ENCODE results near the gene SEMA5B.
A peak's percentile ranks its signal among the peaks of the same experiment; 100 is the strongest.

The SEMA5B gene, protein sequence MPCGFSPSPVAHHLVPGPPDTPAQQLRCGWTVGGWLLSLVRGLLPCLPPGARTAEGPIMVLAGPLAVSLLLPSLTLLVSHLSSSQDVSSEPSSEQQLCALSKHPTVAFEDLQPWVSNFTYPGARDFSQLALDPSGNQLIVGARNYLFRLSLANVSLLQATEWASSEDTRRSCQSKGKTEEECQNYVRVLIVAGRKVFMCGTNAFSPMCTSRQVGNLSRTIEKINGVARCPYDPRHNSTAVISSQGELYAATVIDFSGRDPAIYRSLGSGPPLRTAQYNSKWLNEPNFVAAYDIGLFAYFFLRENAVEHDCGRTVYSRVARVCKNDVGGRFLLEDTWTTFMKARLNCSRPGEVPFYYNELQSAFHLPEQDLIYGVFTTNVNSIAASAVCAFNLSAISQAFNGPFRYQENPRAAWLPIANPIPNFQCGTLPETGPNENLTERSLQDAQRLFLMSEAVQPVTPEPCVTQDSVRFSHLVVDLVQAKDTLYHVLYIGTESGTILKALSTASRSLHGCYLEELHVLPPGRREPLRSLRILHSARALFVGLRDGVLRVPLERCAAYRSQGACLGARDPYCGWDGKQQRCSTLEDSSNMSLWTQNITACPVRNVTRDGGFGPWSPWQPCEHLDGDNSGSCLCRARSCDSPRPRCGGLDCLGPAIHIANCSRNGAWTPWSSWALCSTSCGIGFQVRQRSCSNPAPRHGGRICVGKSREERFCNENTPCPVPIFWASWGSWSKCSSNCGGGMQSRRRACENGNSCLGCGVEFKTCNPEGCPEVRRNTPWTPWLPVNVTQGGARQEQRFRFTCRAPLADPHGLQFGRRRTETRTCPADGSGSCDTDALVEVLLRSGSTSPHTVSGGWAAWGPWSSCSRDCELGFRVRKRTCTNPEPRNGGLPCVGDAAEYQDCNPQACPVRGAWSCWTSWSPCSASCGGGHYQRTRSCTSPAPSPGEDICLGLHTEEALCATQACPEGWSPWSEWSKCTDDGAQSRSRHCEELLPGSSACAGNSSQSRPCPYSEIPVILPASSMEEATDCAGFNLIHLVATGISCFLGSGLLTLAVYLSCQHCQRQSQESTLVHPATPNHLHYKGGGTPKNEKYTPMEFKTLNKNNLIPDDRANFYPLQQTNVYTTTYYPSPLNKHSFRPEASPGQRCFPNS

GRCh38 chr3:123027292-123028232 lies at the start of gene SEMA5B:
Gene SEMA5B, minus strand, starts transcription at chr3:123027763. Its CDS starts 66,500 bp downstream, at chr3:122961263.
- H3K4me3 ChIP-seq (ENCODE audit: low read depth in 1 of 2, low read length in 2 of 2) = peak within 1 kb of the TSS; percentile 64 to 72
- H3K9me3 ChIP-seq (ENCODE audit: control insufficient read depth in 1 of 2, low read length in 2 of 2) = no peaks in the 10 kb centered on the region
- peaks cover 49 to 80% of the 10 kb centered on the region in 2 donors for H3K27me3 ChIP-seq (ENCODE audit: control insufficient read depth in 1 of 2, insufficient read depth in 2 of 2, low read length in 2 of 2)
- H3K9ac ChIP-seq (ENCODE audit: low read depth in 1 of 2, low read length in 2 of 2) = peak within 1 kb of the TSS in 1 of 2 donors; percentile 42
- no peak within 1 kb of the TSS for H3K27ac ChIP-seq (ENCODE audit: low read depth, low read length)
- no peaks in the 10 kb centered on the region for H3K36me3 ChIP-seq (ENCODE audit: control insufficient read depth in 1 of 2, insufficient read depth in 2 of 2, low read length in 2 of 2)
- peaks cover 16 to 17% of the 10 kb centered on the region in 2 donors for H3K4me1 ChIP-seq (ENCODE audit: control insufficient read depth in 1 of 2, insufficient read depth in 2 of 2, low read length in 2 of 2)

DNA sequence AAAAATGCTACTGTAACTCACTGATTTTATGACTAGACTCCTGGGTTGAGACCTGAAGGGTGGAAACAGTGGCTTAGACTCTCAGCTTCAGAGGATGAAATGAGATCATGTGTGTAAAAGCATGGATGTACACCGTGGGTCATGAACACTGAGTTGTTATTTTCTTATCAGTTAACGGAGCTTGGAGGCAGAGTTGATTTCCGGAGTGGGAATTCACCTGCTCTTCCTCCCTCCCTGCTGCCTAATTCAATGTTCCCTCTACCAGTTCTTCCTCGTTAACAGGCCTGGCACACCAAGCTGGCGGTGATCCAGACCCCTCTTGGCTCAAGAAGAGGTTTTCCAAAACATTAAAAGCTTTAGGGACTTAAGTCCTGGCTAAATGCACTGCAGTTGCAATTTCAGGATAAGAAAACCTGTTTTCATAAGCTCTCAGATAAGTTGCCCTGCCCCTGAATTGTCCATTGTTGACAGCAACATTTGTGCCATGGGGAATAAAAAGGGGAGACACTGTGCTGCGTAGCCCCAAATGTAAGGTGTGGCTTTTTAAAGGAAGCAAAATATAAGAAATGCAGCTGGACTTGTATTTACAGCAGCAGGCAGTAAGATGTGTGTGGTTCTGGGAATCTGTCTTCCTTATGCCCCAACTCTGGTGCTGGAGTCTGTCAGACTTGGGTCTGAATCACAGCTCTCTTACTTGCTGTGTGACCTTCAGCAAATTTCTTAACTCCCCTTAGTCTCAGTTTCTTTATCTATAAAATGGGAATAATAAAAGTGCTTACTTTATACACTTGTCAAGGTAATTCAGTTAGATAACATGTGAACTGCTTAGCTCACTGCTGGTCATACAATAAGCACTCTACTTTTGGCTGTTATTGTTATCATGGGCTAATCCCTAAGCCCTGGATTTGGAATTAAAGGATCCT lies 49.2 kb upstream of the SEMA5B start:
- H3K4me1 ChIP-seq (ENCODE audit: control insufficient read depth in 1 of 2, insufficient read depth in 2 of 2, low read length in 2 of 2) = peaks cover 16 to 39% of the 10 kb centered on the region in 2 donors
- no peaks in the 10 kb centered on the region for H3K9me3 ChIP-seq (ENCODE audit: control insufficient read depth in 1 of 2, low read length in 2 of 2)
- H3K27ac ChIP-seq (ENCODE audit: low read depth, low read length) = no peak overlapping the region
- H3K4me3 ChIP-seq (ENCODE audit: low read depth in 1 of 2, low read length in 2 of 2) = no peak overlapping the region
- H3K9ac ChIP-seq (ENCODE audit: low read depth in 1 of 2, low read length in 2 of 2) = no peak overlapping the region
- H3K27me3 ChIP-seq (ENCODE audit: control insufficient read depth in 1 of 2, insufficient read depth in 2 of 2, low read length in 2 of 2) = no peaks in the 10 kb centered on the region
- H3K36me3 ChIP-seq (ENCODE audit: control insufficient read depth in 1 of 2, insufficient read depth in 2 of 2, low read length in 2 of 2) = no peaks in the 10 kb centered on the region

DNA sequence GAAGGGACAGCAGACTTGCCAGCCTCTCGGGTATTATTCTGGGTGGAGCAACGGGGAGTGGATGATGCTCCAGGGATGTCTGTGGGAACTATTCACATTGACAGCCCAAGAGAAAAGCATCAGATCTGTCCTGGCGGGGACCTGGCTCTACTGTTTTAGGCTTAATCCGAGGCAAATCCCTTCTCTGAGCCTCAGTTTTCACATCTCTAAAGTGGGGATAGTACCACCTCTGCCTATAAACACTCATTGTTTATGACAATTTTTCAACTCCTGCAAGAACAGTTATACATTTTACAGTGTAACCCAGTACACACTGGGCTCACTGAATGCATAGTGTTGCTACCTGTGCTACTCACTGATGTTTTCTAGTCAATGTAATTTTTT lies 48.5 kb upstream of the SEMA5B start:
- peaks cover 14 to 32% of the 10 kb centered on the region in 2 donors for H3K4me1 ChIP-seq (ENCODE audit: control insufficient read depth in 1 of 2, insufficient read depth in 2 of 2, low read length in 2 of 2)
- no peak overlapping the region for H3K4me3 ChIP-seq (ENCODE audit: low read depth in 1 of 2, low read length in 2 of 2)
- no peaks in the 10 kb centered on the region for H3K27me3 ChIP-seq (ENCODE audit: control insufficient read depth in 1 of 2, insufficient read depth in 2 of 2, low read length in 2 of 2)
- no peaks in the 10 kb centered on the region for H3K36me3 ChIP-seq (ENCODE audit: control insufficient read depth in 1 of 2, insufficient read depth in 2 of 2, low read length in 2 of 2)
- H3K27ac ChIP-seq (ENCODE audit: low read depth, low read length) = no peak overlapping the region
- H3K9ac ChIP-seq (ENCODE audit: low read depth in 1 of 2, low read length in 2 of 2) = no peak overlapping the region
- no peaks in the 10 kb centered on the region for H3K9me3 ChIP-seq (ENCODE audit: control insufficient read depth in 1 of 2, low read length in 2 of 2)

GRCh38 chr3:123075359-123075758 lies 47.8 kb upstream of the SEMA5B start:
- Histone ChIP-seq H3K4me1 (ENCODE audit: control insufficient read depth in 1 of 2, insufficient read depth in 2 of 2, low read length in 2 of 2) (peaks cover 13 to 25% of the 10 kb centered on the region in 2 donors), H3K9me3 (ENCODE audit: control insufficient read depth in 1 of 2, low read length in 2 of 2) (no peaks in the 10 kb centered on the region), H3K27me3 (ENCODE audit: control insufficient read depth in 1 of 2, insufficient read depth in 2 of 2, low read length in 2 of 2) (no peaks in the 10 kb centered on the region), H3K4me3 (ENCODE audit: low read depth in 1 of 2, low read length in 2 of 2) (no peak overlapping the region), H3K9ac (ENCODE audit: low read depth in 1 of 2, low read length in 2 of 2) (no peak overlapping the region), H3K27ac (ENCODE audit: low read depth, low read length) (no peak overlapping the region), H3K36me3 (ENCODE audit: control insufficient read depth in 1 of 2, insufficient read depth in 2 of 2, low read length in 2 of 2) (no peaks in the 10 kb centered on the region)

- no peaks in the 10 kb centered on the region for H3K36me3 ChIP-seq (ENCODE audit: control insufficient read depth in 1 of 2, insufficient read depth in 2 of 2, low read length in 2 of 2)
- no peak overlapping the region for H3K9ac ChIP-seq (ENCODE audit: low read depth in 1 of 2, low read length in 2 of 2)
- H3K4me3 ChIP-seq (ENCODE audit: low read depth in 1 of 2, low read length in 2 of 2) = no peak overlapping the region
- no peaks in the 10 kb centered on the region for H3K9me3 ChIP-seq (ENCODE audit: control insufficient read depth in 1 of 2, low read length in 2 of 2)
- H3K27ac ChIP-seq (ENCODE audit: low read depth, low read length) = no peak overlapping the region
- no peaks in the 10 kb centered on the region for H3K27me3 ChIP-seq (ENCODE audit: control insufficient read depth in 1 of 2, insufficient read depth in 2 of 2, low read length in 2 of 2)
- H3K4me1 ChIP-seq (ENCODE audit: control insufficient read depth in 1 of 2, insufficient read depth in 2 of 2, low read length in 2 of 2) = peaks cover 29 to 32% of the 10 kb centered on the region in 2 donors
Observed at GRCh38 chr3:123072564-123072963, 45.0 kb upstream of the SEMA5B start.

GRCh38 chr3:123072152-123072551 lies 44.6 kb upstream of the SEMA5B start:
- H3K9ac ChIP-seq (ENCODE audit: low read depth in 1 of 2, low read length in 2 of 2) = no peak overlapping the region
- H3K9me3 ChIP-seq (ENCODE audit: control insufficient read depth in 1 of 2, low read length in 2 of 2) = no peaks in the 10 kb centered on the region
- no peaks in the 10 kb centered on the region for H3K27me3 ChIP-seq (ENCODE audit: control insufficient read depth in 1 of 2, insufficient read depth in 2 of 2, low read length in 2 of 2)
- peaks cover 29 to 32% of the 10 kb centered on the region in 2 donors for H3K4me1 ChIP-seq (ENCODE audit: control insufficient read depth in 1 of 2, insufficient read depth in 2 of 2, low read length in 2 of 2)
- no peak overlapping the region for H3K4me3 ChIP-seq (ENCODE audit: low read depth in 1 of 2, low read length in 2 of 2)
- H3K36me3 ChIP-seq (ENCODE audit: control insufficient read depth in 1 of 2, insufficient read depth in 2 of 2, low read length in 2 of 2) = no peaks in the 10 kb centered on the region
- H3K27ac ChIP-seq (ENCODE audit: low read depth, low read length) = no peak overlapping the region

DNA sequence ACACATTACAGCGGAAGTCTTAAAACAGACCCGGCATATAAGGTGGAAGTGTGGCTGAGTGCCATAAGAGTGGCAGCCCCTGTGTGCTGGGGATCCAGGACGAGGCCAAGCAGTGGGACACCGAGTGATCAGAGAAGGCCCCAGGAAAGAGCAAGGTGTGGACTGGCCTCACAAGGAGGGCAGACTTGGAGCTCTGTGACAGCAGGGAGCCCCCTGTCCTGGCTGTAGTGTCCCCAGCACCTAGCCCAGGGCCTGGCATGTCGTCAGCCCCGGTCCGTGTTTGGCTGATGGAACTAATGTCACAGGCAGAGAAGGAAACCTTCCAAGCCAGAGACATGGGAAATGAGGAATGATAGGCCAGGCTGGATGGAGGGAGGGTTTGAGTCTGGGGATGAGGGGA lies 44.0 kb upstream of the SEMA5B start:
- H3K4me1 ChIP-seq (ENCODE audit: control insufficient read depth in 1 of 2, insufficient read depth in 2 of 2, low read length in 2 of 2) = peaks cover 24 to 28% of the 10 kb centered on the region in 2 donors
- no peak overlapping the region for H3K27ac ChIP-seq (ENCODE audit: low read depth, low read length)

GRCh38 chr3:123071146-123071545 lies 43.6 kb upstream of the SEMA5B start:
- Histone ChIP-seq H3K4me3 (ENCODE audit: low read depth in 1 of 2, low read length in 2 of 2) (no peak overlapping the region), H3K9ac (ENCODE audit: low read depth in 1 of 2, low read length in 2 of 2) (no peak overlapping the region), H3K36me3 (ENCODE audit: control insufficient read depth in 1 of 2, insufficient read depth in 2 of 2, low read length in 2 of 2) (no peaks in the 10 kb centered on the region), H3K4me1 (ENCODE audit: control insufficient read depth in 1 of 2, insufficient read depth in 2 of 2, low read length in 2 of 2) (peaks cover 22 to 24% of the 10 kb centered on the region in 2 donors), H3K27me3 (ENCODE audit: control insufficient read depth in 1 of 2, insufficient read depth in 2 of 2, low read length in 2 of 2) (no peaks in the 10 kb centered on the region), H3K27ac (ENCODE audit: low read depth, low read length) (no peak overlapping the region), H3K9me3 (ENCODE audit: control insufficient read depth in 1 of 2, low read length in 2 of 2) (no peaks in the 10 kb centered on the region)

More for the DNA sequence above, 44.0 kb upstream of the SEMA5B start:
- no peak overlapping the region for H3K4me3 ChIP-seq (ENCODE audit: low read depth in 1 of 2, low read length in 2 of 2)
- H3K9ac ChIP-seq (ENCODE audit: low read depth in 1 of 2, low read length in 2 of 2) = no peak overlapping the region
- no peaks in the 10 kb centered on the region for H3K27me3 ChIP-seq (ENCODE audit: control insufficient read depth in 1 of 2, insufficient read depth in 2 of 2, low read length in 2 of 2)
- H3K36me3 ChIP-seq (ENCODE audit: control insufficient read depth in 1 of 2, insufficient read depth in 2 of 2, low read length in 2 of 2) = no peaks in the 10 kb centered on the region
- H3K9me3 ChIP-seq (ENCODE audit: control insufficient read depth in 1 of 2, low read length in 2 of 2) = no peaks in the 10 kb centered on the region

All from duodenal mucosa (tissue), 2 donors.